Kasumi-1 (cell line): ENCODE data around the gene CWC25.

ENCODE experiments used
- DNase-seq, 2 experiments: peaks; one replicate each; lab custom pipeline; 2025; lab: John Stamatoyannopoulos, UW

The CWC25 gene

DNA sequence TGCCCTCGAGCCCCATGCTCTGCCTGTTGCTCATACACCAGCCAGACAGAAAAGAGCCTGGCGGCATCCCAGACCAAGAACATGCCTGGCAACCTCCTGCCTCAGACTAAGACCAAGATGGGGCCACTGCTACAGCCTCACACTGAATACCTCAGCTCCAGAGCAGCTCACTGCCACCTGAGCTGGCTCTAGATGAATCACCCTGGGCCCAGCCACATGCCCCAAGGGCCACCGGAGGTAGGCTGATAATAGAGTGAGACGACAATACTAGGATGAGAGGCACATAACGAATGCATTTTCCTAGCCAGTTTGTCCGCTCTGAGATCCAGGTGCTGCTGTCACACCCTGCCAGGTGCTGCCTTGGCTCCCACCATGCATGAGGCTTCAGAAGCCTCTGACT lies 38.7 kb downstream of the CWC25 start:
- no peak for DNase-seq

DNA sequence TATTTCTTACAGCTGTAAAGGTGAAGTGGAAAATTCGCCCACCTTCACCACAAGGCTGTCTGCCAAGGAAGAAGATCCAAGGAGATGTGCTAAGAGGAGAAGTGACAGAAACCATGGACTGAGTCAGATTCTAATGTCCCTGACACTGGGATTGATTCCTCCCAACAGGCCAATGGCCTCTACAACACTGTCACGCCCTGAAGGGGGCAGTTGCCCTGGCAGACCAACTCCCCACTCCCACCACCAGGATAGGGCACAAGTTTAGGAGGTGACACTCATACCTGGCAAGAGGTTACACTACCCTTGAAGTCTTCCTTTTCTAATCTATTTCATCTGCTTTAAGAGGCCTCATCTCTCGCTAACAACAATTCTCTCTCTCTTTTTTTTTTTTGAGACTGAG lies 41.9 kb downstream of the CWC25 start:
- DNase-seq: no peak

- DNase-seq: no peak
These were observed 45.0 kb downstream of the CWC25 start for GRCh38 chr17:38779965-38780752.

DNA sequence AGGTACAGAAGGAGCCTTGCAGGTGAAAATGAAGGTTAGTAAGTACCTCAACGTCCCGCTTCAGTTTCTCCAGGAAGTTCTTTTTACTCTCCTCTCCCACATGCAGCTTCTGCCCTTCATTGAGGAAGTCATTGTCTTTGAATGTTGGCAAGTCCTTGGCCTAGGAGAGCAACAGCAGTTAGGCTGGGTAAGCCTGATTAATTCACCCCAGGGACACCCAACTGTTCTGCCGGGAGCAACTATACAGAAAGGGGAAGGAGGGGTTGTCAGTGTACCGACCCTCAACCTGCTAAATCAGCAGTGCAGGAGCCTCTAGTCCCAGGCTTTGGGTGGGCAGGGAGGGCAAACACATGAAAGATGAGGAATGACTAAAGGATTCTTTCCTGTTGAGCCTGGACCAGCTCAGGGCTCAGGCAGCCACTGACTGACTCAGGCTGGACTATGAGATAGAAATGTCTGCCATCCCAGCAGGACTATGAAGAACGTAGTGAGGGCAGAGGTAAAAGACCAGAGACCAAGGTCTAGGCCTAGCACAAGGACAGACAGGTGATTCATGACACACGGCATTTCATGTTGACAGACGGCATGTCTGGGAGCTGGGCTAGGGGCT lies 47.4 kb downstream of the CWC25 start:
- DNase-seq: no peak

- DNase-seq: no peak
These were observed 51.9 kb downstream of the CWC25 start for GRCh38 chr17:38773258-38773657.

GRCh38 chr17:38768417-38768816 lies 56.7 kb downstream of the CWC25 start:
- no peak for DNase-seq

DNA sequence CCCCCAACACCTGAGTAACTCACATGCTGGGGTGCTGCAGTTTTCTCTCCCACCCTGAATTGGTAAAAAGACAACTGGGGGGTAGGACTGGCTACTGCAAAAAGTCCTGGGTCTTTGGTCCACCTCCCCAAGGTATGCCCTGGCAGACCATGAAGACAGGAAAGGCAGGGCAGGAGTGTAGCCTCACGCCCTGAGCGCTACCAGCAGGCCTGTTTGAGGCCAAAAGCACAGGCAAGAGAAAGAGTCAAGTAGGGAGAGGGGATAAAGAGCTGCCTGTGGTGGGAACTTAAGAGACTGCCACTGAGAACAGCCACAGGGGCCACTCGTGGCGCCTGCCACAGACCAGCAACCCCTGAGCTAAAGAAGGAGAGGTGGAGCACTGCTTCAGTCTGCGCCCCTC lies 58.8 kb downstream of the CWC25 start:
- no peak for DNase-seq

DNA sequence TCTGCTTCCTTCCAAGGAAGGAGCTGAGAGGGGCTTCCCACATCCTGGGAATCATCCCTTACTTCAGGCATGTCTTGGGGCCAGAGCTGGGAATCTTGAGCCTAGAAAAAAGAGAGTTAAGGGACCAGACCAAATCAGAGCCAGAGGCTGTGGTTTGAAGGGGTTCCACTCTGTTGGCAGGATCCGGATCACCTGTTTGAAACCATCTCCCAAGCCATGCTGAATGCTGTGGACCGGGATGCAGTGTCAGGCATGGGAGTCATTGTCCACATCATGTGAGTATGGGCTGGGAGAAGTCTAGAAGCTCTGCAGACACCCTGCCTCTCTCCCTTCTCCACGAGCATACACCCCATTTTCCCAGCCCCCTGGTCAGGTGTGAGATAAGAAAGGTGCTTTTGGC lies 62.9 kb downstream of the CWC25 start:
- no peak for DNase-seq

GRCh38 chr17:38761612-38762011 lies 63.5 kb downstream of the CWC25 start:
- DNase-seq: peak; percentile 26 to 41

DNA sequence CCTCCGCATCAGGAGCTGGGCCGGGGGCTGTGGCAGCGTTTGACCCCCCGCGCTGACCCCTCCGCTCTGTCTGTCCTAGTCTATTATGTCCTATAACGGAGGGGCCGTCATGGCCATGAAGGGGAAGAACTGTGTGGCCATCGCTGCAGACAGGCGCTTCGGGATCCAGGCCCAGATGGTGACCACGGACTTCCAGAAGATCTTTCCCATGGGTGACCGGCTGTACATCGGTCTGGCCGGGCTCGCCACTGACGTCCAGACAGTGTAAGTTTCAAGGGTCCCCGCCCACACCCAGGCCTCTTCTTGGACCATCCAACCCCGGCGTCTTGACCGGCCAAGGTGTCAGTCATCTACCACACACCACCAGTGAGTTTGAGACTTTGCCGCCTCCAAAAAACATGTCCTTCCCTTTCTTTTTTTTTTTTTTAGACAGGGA lies 72.0 kb downstream of the CWC25 start:
- DNase-seq: no peak

DNA sequence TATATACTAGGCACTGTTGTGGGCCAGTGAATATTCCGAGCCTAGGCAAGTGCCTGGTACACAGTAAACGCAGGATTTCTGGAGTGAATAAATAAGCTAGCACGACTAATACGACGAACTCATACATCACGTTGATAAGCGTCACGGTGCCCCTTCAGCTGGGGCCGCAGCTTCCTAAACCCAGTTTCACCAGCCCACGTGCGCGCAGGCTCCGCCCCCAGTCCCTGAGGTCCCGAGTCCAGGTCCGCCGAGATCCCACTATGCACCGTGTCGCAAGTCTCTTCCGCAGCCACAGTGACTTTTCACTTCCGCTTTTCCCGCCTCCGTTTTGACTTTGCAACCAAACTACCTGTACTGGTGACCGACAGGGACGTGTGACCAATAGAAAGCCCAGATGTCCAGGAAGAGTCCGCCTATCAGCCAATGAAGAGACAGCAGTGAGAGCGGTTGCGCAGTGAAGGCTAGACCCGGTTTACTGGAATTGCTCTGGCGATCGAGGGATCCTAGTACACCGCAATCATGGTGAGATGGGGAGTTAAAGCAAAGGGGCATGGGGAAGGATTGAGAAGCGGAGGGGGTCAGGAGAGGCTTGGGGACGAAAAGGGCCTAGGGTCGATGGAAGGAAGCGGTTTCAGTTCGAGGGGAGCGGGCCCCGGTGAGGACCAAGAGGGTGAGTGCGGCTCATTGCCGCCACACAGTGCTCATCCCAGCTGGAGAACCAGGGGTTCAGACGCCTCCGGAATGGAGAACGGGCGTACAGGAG lies 72.6 kb downstream of the CWC25 start, which contains the start of gene PSMB3:
Gene PSMB3, plus strand, starts transcription at position 434 of the 763 bp plus-strand sequence. Its CDS starts 86 bp downstream, at position 520.
- peak; percentile 100 for DNase-seq

- peak; percentile 60 to 68 for DNase-seq
These were observed 73.3 kb downstream of the CWC25 start for GRCh38 chr17:38751808-38752307.

DNA sequence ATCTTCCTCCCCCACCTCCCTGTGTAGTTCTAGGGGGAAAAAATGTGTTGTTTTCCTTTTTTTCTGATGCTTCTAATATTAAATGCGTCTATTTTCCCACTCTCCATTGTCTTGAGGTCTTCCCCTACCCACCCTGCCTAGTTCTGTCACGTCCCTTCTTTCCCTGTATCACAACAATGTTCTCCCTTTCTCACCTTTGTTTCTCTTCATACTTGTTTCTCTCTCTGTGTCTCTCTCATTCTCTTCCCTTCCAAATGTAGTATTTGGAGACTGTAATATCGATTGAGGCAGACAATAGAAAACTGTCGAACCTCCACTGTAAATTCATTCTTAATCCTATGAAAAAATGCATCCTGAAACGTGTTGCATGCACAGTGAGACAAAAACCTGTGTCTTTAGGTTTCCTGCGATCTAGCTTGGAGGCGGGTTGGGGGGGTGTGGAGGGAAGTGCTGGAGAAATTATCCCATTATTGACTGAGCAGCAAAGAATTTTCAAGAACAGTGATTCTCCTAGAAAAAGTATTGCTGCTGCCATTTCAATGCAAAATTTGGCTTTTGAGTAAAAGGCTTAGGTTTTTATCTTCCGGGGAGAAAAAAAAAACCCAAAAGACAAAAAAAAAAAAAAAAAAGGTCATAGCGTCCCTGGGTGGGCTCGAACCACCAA lies 73.8 kb downstream of the CWC25 start:
- DNase-seq: peak; percentile 31 to 39
